HG02852 (cell line): ENCODE measurements around the gene FBXO11.

ENCODE experiments used
- ATAC-seq: cut with Tn5 transposase; IDR thresholded peaks from one replicate; pipeline ENCODE4 v1.9.1; 2021; ENCODE audit warnings: mild to moderate bottlenecking, moderate library complexity; ENCODE audit not compliant: unreplicated experiment

Gene FBXO11

DNA sequence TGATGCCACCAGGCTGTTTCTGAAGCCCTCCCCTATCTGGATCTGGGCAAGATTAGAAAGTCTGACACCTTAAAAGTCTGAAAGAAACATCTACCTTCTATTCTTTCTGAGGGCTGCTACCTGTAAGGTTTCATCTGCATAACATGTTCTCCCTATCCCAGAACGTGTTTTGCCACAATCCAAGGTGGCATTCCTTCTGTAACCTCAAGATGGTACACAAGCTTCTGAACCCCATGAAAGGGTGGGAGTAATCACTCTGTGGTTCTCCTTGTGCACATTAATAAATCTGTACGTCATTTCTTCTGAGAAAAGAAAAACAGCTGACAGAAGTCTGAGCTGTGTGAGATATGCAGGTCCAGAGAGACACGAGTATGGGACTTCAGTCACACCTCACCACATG is 165.2 kb downstream of the FBXO11 start:
- ATAC-seq = no peak
